ENCODE measurements around the gene AP2A1.

Gene AP2A1

GRCh38 chr19:49792829-49793560 lies 26.2 kb downstream of the AP2A1 start:
- DNase-seq (ENCODE audit: low read depth in 2 of 2) = no peak

GRCh38 chr19:49793561-49793840 lies 26.7 kb downstream of the AP2A1 start:
- no peak for DNase-seq (ENCODE audit: low read depth in 2 of 2)

GRCh38 chr19:49795615-49796014 lies 28.8 kb downstream of the AP2A1 start:
- DNase-seq (ENCODE audit: low read depth in 2 of 2) = no peak

- DNase-seq (ENCODE audit: low read depth in 2 of 2) = no peak
Observed at GRCh38 chr19:49798574-49798973, 31.8 kb downstream of the AP2A1 start.

- no peak for DNase-seq (ENCODE audit: low read depth in 2 of 2)
Observed at GRCh38 chr19:49799271-49799797, 32.5 kb downstream of the AP2A1 start.

- no peak for DNase-seq (ENCODE audit: low read depth in 2 of 2)
Observed at GRCh38 chr19:49799798-49800376, 33.1 kb downstream of the AP2A1 start.

- DNase-seq (ENCODE audit: low read depth in 2 of 2) = no peak
Observed at GRCh38 chr19:49800771-49801170, 34.0 kb downstream of the AP2A1 start.

GRCh38 chr19:49801401-49801888 lies 34.6 kb downstream of the AP2A1 start:
- DNase-seq (ENCODE audit: low read depth in 2 of 2) = no peak

GRCh38 chr19:49801966-49802661 lies 35.3 kb downstream of the AP2A1 start:
- DNase-seq (ENCODE audit: low read depth in 2 of 2) = no peak

- DNase-seq (ENCODE audit: low read depth in 2 of 2) = no peak
Observed at GRCh38 chr19:49802836-49803528, 36.2 kb downstream of the AP2A1 start.

- no peak for DNase-seq (ENCODE audit: low read depth in 2 of 2)
Observed at GRCh38 chr19:49803529-49803856, 36.7 kb downstream of the AP2A1 start.

- DNase-seq (ENCODE audit: low read depth in 2 of 2) = no peak
Observed at GRCh38 chr19:49805822-49806619, 39.2 kb downstream of the AP2A1 start.

- DNase-seq (ENCODE audit: low read depth in 2 of 2) = no peak
Observed at GRCh38 chr19:49806620-49806959, 39.8 kb downstream of the AP2A1 start.

- no peak for DNase-seq (ENCODE audit: low read depth in 2 of 2)
Observed at GRCh38 chr19:49807058-49807903, 40.5 kb downstream of the AP2A1 start.

- DNase-seq (ENCODE audit: low read depth in 2 of 2) = no peak
Observed at GRCh38 chr19:49807904-49808675, 41.3 kb downstream of the AP2A1 start.

- DNase-seq (ENCODE audit: low read depth in 2 of 2) = peak; percentile 64 to 82
Observed at GRCh38 chr19:49808711-49809159, 41.9 kb downstream of the AP2A1 start.

- peak; percentile 17 to 35 for DNase-seq (ENCODE audit: low read depth in 2 of 2)
Observed at GRCh38 chr19:49809160-49809940, 42.5 kb downstream of the AP2A1 start.

GRCh38 chr19:49809941-49810389 lies 43.2 kb downstream of the AP2A1 start:
- no peak for DNase-seq (ENCODE audit: low read depth in 2 of 2)

- no peak for DNase-seq (ENCODE audit: low read depth in 2 of 2)
Observed at GRCh38 chr19:49811328-49811727, 44.5 kb downstream of the AP2A1 start.

All from stimulated activated CD4-positive, alpha-beta T cell treated with anti-CD3 and anti-CD28 coated beads, Interleukin-12 subunit alpha, Interleukin-12 subunit beta, amount 100 ng/mL, for 24 hours (primary cell).